IMR-90 (cell line): ENCODE data around the gene PTPRK. TPM values are rescaled to one million over a fixed set of nuclear protein-coding genes. Genes with fewer than 3 reads are reported as not detected.
A peak's percentile ranks its signal among the peaks of the same experiment; 100 is the strongest.

Source experiments
- ATAC-seq: fragments of 200-7000 bp; cut with Tn5 transposase; 2 replicates; pipeline ENCODE4 v1.9.1; 2020; ENCODE audit warnings: low read depth, mild to moderate bottlenecking, moderate library complexity
- BruUV-seq: library from RNA; stranded (reverse); fragments of 400-500 nt; replicated peaks from 2 replicates; lab custom pipeline; 2021; lab: Mats Ljungman, UMichigan
- CTCF ChIA-PET: fragments of 300-600 bp; formaldehyde crosslinking; extraction: SDS; loops from one replicate; lab custom pipeline; 2021; ENCODE audit warnings: antibody characterized with exemption; lab: Yijun Ruan, JAX
- POLR2A ChIA-PET: fragments of 300-600 bp; sonication (Branson Sonifier 250); formaldehyde crosslinking; loops from one replicate; lab custom pipeline; 2022; ENCODE audit warnings: antibody characterized with exemption; ENCODE audit not compliant: unreplicated experiment; lab: Charles Lee
- DNase-seq: peaks from one replicate; pipeline ENCODE4 v3.0.0; 2013
- H2AFZ ChIP-seq: replicated peaks from 2 replicates; pipeline ENCODE3; 2013; ENCODE audit warnings: low read length, mild to moderate bottlenecking; ENCODE audit not compliant: poor library complexity
- H2AK5ac ChIP-seq: 2 replicates; pipeline ENCODE4 v1.6.1; 2013; ENCODE audit warnings: low read depth, low read length, inconsistent platforms
- H2AK9ac ChIP-seq: replicated peaks from 2 replicates; pipeline ENCODE3; 2013; ENCODE audit warnings: mild to moderate bottlenecking, low read depth, low read length, moderate library complexity; ENCODE audit not compliant: poor library complexity
- H2BK120ac ChIP-seq: 2 replicates; pipeline ENCODE4 v1.6.1; 2013; ENCODE audit warnings: low read depth, low read length, inconsistent platforms
- H2BK15ac ChIP-seq: 3 replicates; pipeline ENCODE4 v1.6.1; 2013; ENCODE audit warnings: low read depth, low read length, inconsistent platforms
- H2BK20ac ChIP-seq: 2 replicates; pipeline ENCODE4 v1.6.1; 2013; ENCODE audit warnings: low read depth, mild to moderate bottlenecking, inconsistent platforms, low read length, moderate library complexity
- H2BK5ac ChIP-seq: 2 replicates; pipeline ENCODE4 v1.6.1; 2013; ENCODE audit warnings: mild to moderate bottlenecking, low read depth, low read length, inconsistent platforms; ENCODE audit not compliant: poor library complexity, severe bottlenecking
- H3K14ac ChIP-seq: replicated peaks from 2 replicates; pipeline ENCODE4 v1.6.1; 2013; ENCODE audit warnings: low read depth, low read length, inconsistent platforms
- H3K18ac ChIP-seq: 2 replicates; pipeline ENCODE4 v1.6.1; 2013; ENCODE audit warnings: low read depth, low read length, control low read depth
- H3K23ac ChIP-seq: 2 replicates; pipeline ENCODE4 v1.6.1; 2013; ENCODE audit warnings: low read depth, low read length, inconsistent platforms
- H3K27ac ChIP-seq: 2 replicates; pipeline ENCODE4 v1.5.1; 2013; ENCODE audit warnings: mild to moderate bottlenecking, control low read depth, low read length; ENCODE audit not compliant: insufficient read depth
- H3K27me3 ChIP-seq: 2 replicates; pipeline ENCODE4 v1.6.1; 2013; ENCODE audit warnings: low read length; ENCODE audit not compliant: control insufficient read depth, insufficient read depth
- H3K36me3 ChIP-seq: 2 replicates; pipeline ENCODE4 v1.6.1; 2013; ENCODE audit warnings: low read length, mixed read lengths; ENCODE audit not compliant: control insufficient read depth, insufficient read depth
- H3K4ac ChIP-seq: 2 replicates; pipeline ENCODE4 v1.6.1; 2013; ENCODE audit warnings: low read depth, low read length, inconsistent platforms
- H3K4me1 ChIP-seq: 2 replicates; pipeline ENCODE4 v1.6.1; 2013; ENCODE audit warnings: low read length, mixed read lengths; ENCODE audit not compliant: control insufficient read depth, insufficient read depth
- H3K4me2 ChIP-seq: 2 replicates; pipeline ENCODE4 v1.6.1; 2013; ENCODE audit warnings: low read depth, mild to moderate bottlenecking, control low read depth, low read length, moderate library complexity
- H3K4me3 ChIP-seq: 2 replicates; pipeline ENCODE4 v1.5.1; 2013; ENCODE audit warnings: low read depth, mild to moderate bottlenecking, control low read depth, low read length, moderate library complexity; ENCODE audit not compliant: insufficient read depth
- H3K56ac ChIP-seq: 2 replicates; pipeline ENCODE4 v1.6.1; 2013; ENCODE audit warnings: low read length, inconsistent platforms; ENCODE audit not compliant: insufficient read depth; ENCODE audit errors: extremely low read depth
- H3K79me1 ChIP-seq, 2 experiments: 2 replicates each; pipeline ENCODE4 v1.6.1; 2013; ENCODE audit warnings: low read length in 2 of 2, inconsistent platforms in 1 of 2, low read depth in 1 of 2
- H3K9ac ChIP-seq: 2 replicates; pipeline ENCODE4 v1.6.1; 2013; ENCODE audit warnings: low read depth, low read length, control low read depth
- H3K9me1 ChIP-seq: 2 replicates; pipeline ENCODE4 v1.6.1; 2013; ENCODE audit warnings: low read length, inconsistent platforms; ENCODE audit not compliant: insufficient read depth
- H3K9me3 ChIP-seq: 2 replicates; pipeline ENCODE4 v1.6.1; 2013; ENCODE audit warnings: low read length; ENCODE audit not compliant: control insufficient read depth, insufficient read depth
- H4K20me1 ChIP-seq: 2 replicates; pipeline ENCODE4 v1.6.1; 2013; ENCODE audit warnings: low read length, inconsistent platforms; ENCODE audit not compliant: insufficient read depth
- H4K5ac ChIP-seq: 2 replicates; pipeline ENCODE4 v1.6.1; 2013; ENCODE audit warnings: mild to moderate bottlenecking, low read depth, low read length, control low read depth
- H4K8ac ChIP-seq, 2 experiments: 2 replicates each; pipeline ENCODE4 v1.6.1; 2013; ENCODE audit warnings: low read depth in 2 of 2, low read length in 2 of 2, control low read depth in 1 of 2, inconsistent platforms in 1 of 2
- H4K91ac ChIP-seq: 2 replicates; pipeline ENCODE4 v1.6.1; 2013; ENCODE audit warnings: low read depth, low read length, inconsistent platforms; ENCODE audit not compliant: insufficient read depth
- MAFK ChIP-seq: IDR thresholded peaks from 2 replicates; pipeline ENCODE4 v1.6.1; 2012; ENCODE audit warnings: low read depth, low read length, improper control_type of control experiment
- MXI1 ChIP-seq: IDR thresholded peaks from 2 replicates; pipeline ENCODE4 v1.6.1; 2012; ENCODE audit warnings: low read depth, mild to moderate bottlenecking, low read length, moderate library complexity, borderline replicate concordance
- WGBS, 2 experiments: methylation state at CpG; one replicate each; pipeline versions ENCODE4 v1.1.5 to v1.1.7; 2013; ENCODE audit warnings: missing lambda C conversion rate in 2 of 2; ENCODE audit not compliant: insufficient read length in 1 of 2; ENCODE audit errors: extremely low coverage in 2 of 2; 5-methylcytosine and 5-hydroxymethylcytosine counted together
- dilution Hi-C: fragments of 300-500 bp; cut with HindIII; formaldehyde crosslinking; loops from one replicate; pipeline ENCODE4 v1.14.3; 2018; ENCODE audit warnings: low sequenced_read_pairs; ENCODE audit not compliant: unreplicated experiment
- in situ Hi-C: fragments of 300-500 bp; cut with MboI; formaldehyde crosslinking; loops from 3 replicates; pipeline ENCODE4 v1.14.3; 2019; ENCODE audit warnings: low sequenced_read_pairs, inconsistent platforms, mixed read lengths
- intact Hi-C: fragments of 100-400 bp; cut with micrococcal nuclease; formaldehyde crosslinking; loops from 2 replicates; pipeline ENCODE4 v1.10.0; 2022
- polyA plus RNA-seq, 3 experiments: library from polyadenylated mRNA; depleted of rRNA; stranded (reverse); fragments of >200 nt; gene quantifications; 2 replicates each; pipeline ENCODE4 v1.2.3, GENCODE V29; 2012; ENCODE audit warnings: low replicate concordance in 1 of 3
- total RNA-seq: library from RNA; depleted of rRNA; stranded (reverse); fragments of >200 nt; gene quantifications from 2 replicates; pipeline ENCODE4 v1.2.3, GENCODE V29; 2012

The PTPRK gene
- total and polyA plus RNA-seq, 2 of the 4 experiments (the other 2 are of a cell fraction), result 18.0 to 80.8 TPM

- Histone ChIP-seq H2BK120ac (peak overlapping the region; percentile 82), H3K4me2 (peak overlapping the region; percentile 96), H3K23ac (peak overlapping the region; percentile 97), H2BK20ac (peak overlapping the region; percentile 43), H3K79me1 (peaks cover 7 to 37% of the 10 kb centered on the region in 2 experiments), H3K9me1 (no peaks in the 10 kb centered on the region), H2AFZ (peak overlapping the region; percentile 97), H3K27ac (peak overlapping the region; percentile 98), H4K8ac (peak overlapping the region; percentile 74 to 76; a peak in 3 of 4 replicates), H4K5ac (peak overlapping the region; percentile 46), H2BK15ac (peak overlapping the region; percentile 54; the same call in 1 of the 3 replicates), H3K36me3 (no peaks in the 10 kb centered on the region), H3K56ac (peak overlapping the region; percentile 73; the same call in 1 of the 2 replicates), H2BK5ac (peak overlapping the region; percentile 90), H2AK9ac (peak overlapping the region; percentile 87), H3K9me3 (no peaks in the 10 kb centered on the region), H4K20me1 (peaks cover 30% of the 10 kb centered on the region; the same call in 1 of the 2 replicates), H3K27me3 (no peaks in the 10 kb centered on the region), H3K4me3 (peak overlapping the region; percentile 93), H3K4me1 (peaks cover 6% of the 10 kb centered on the region; the same call in 1 of the 2 replicates), H4K91ac (peak overlapping the region; percentile 48), H3K14ac (peak overlapping the region; percentile 94), H2AK5ac (peak overlapping the region; percentile 55; the same call in 1 of the 2 replicates), H3K9ac (peak overlapping the region; percentile 96), H3K18ac (peak overlapping the region; percentile 90), H3K4ac (peak overlapping the region; percentile 94)
- 0% methylated on average over 12 of the region's 39 CpGs; no CpG with 5 or more reads in 1 of the 2 experiments for WGBS, 2 experiments
- DNase-seq (no peak), ATAC-seq (peak; percentile 42)
- in situ Hi-C loops (loop anchor here (10.0 kb wide), 2 partner anchors 205 to 785 kb away; no protein-coding TSS in a partner anchor), intact Hi-C loops (loop anchor here (1.0 to 10.0 kb wide), 11 partner anchors 183 to 1057 kb away; partner anchors contain the start of gene LAMA2), dilution Hi-C loops (no loop called here)
- CTCF ChIA-PET, result interaction anchor here (0.6 kb wide), 1 partner anchor 151 kb away, joined by 3 read pairs; no protein-coding TSS in a partner anchor
- POLR2A ChIA-PET, result interaction anchor here (0.6 kb wide), 1 partner anchor 245 kb away, joined by 3 read pairs; no protein-coding TSS in a partner anchor
- TF ChIP-seq MXI1 (peak; percentile 3; the same call in 1 of the 2 replicates), MAFK (no peak)
- BruUV-seq, result no TSS peak
Measured at GRCh38 chr6:128519931-128520435, 416 bp downstream of the PTPRK start.
